ENCODE results near the gene PDE6A. TPM values are rescaled to one million over a fixed set of nuclear protein-coding genes. Genes with fewer than 3 reads are reported as not detected.

The PDE6A gene
- total and polyA plus RNA-seq, 9 of the 15 experiments (the other 6 are each of a cell fraction or from before 2014, with no cell fraction given) = 0.01 to 0.04 (median 0.01) TPM; not detected in 6

DNA sequence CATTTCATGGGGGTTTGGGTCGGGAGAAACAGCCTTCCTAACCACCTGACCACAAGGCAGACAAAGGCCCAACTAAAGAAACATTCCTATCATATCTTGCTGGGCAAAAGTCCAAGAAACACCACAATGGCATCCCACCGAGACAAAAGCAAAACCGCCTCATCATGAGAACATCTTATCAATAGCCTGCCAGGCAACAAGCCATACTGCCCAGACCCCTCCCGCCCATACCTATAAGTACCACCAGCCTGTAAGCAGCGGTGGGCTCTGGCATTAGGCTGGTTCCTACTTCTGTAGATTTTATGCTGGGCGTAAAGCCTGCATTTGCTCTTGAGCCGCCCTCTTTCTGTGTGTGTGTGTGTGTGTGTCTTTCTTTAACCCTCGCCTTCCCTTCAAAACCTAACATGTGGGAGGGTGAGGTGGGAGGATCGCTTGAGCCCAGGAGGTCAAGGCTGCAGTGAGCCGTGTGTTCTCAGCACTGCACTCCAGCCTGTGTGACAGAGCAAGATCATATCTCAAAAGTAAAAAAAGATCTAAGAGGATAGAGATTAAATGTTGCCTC, 56.9 kb downstream of the PDE6A start (continued):
- TF ChIP-seq, protein P1, sequence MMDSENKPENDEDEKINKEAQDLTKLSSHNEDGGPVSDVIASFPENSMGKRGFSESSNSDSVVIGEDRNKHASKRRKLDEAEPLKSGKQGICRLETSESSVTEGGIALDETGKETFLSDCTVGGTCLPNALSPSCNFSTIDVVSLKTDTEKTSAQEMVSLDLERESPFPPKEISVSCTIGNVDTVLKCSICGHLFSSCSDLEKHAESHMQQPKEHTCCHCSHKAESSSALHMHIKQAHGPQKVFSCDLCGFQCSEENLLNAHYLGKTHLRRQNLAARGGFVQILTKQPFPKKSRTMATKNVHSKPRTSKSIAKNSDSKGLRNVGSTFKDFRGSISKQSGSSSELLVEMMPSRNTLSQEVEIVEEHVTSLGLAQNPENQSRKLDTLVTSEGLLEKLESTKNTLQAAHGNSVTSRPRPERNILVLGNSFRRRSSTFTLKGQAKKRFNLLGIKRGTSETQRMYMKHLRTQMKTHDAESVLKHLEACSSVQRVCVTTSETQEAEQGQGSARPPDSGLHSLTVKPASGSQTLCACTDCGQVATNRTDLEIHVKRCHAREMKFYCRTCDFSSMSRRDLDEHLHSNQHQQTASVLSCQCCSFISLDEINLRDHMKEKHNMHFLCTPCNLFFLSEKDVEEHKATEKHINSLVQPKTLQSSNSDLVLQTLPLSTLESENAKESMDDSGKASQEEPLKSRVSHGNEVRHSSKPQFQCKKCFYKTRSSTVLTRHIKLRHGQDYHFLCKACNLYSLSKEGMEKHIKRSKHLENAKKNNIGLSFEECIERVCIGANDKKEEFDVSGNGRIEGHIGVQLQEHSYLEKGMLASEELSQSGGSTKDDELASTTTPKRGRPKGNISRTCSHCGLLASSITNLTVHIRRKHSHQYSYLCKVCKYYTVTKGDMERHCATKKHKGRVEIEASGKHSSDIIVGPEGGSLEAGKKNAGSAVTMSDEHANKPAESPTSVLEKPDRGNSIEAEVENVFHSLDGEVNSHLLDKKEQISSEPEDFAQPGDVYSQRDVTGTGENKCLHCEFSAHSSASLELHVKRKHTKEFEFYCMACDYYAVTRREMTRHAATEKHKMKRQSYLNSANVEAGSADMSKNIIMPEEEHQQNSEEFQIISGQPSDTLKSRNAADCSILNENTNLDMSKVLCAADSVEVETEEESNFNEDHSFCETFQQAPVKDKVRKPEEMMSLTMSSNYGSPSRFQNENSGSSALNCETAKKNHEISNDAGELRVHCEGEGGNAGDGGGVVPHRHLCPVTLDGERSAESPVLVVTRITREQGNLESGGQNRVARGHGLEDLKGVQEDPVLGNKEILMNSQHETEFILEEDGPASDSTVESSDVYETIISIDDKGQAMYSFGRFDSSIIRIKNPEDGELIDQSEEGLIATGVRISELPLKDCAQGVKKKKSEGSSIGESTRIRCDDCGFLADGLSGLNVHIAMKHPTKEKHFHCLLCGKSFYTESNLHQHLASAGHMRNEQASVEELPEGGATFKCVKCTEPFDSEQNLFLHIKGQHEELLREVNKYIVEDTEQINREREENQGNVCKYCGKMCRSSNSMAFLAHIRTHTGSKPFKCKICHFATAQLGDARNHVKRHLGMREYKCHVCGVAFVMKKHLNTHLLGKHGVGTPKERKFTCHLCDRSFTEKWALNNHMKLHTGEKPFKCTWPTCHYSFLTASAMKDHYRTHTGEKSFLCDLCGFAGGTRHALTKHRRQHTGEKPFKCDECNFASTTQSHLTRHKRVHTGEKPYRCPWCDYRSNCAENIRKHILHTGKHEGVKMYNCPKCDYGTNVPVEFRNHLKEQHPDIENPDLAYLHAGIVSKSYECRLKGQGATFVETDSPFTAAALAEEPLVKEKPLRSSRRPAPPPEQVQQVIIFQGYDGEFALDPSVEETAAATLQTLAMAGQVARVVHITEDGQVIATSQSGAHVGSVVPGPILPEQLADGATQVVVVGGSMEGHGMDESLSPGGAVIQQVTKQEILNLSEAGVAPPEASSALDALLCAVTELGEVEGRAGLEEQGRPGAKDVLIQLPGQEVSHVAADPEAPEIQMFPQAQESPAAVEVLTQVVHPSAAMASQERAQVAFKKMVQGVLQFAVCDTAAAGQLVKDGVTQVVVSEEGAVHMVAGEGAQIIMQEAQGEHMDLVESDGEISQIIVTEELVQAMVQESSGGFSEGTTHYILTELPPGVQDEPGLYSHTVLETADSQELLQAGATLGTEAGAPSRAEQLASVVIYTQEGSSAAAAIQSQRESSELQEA (IDR thresholded peaks at IDR 0.05; ENCODE audit: low read depth) = no peak
- TF ChIP-seq C11orf30 (IDR thresholded peaks at IDR 0.05; ENCODE audit: low read depth) = no peak
- peak; percentile 47; the same call in 1 of the 2 replicates for TF ChIP-seq CREM (IDR thresholded peaks at IDR 0.05; ENCODE audit: low read depth)
- peak; percentile 61; the same call in 1 of the 2 replicates for TF ChIP-seq HES1 (IDR thresholded peaks at IDR 0.05; ENCODE audit: low read depth)
- peak; percentile 89 for TF ChIP-seq ARID1B (IDR thresholded peaks at IDR 0.05)
- TF ChIP-seq BRCA1 (IDR thresholded peaks at IDR 0.05) = no peak
- no peak for TF ChIP-seq BRCA1 (CRISPR knock-in tag; IDR thresholded peaks at IDR 0.05)
- peak; percentile 26 for TF ChIP-seq EP300 (IDR thresholded peaks at IDR 0.05; ENCODE audit: low read length)
- peak; percentile 51 to 63; a peak in 3 of 4 replicates for TF ChIP-seq KDM1A (IDR thresholded peaks at IDR 0.05)
- TF ChIP-seq, protein P2, sequence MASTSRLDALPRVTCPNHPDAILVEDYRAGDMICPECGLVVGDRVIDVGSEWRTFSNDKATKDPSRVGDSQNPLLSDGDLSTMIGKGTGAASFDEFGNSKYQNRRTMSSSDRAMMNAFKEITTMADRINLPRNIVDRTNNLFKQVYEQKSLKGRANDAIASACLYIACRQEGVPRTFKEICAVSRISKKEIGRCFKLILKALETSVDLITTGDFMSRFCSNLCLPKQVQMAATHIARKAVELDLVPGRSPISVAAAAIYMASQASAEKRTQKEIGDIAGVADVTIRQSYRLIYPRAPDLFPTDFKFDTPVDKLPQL (IDR thresholded peaks at IDR 0.05; ENCODE audit: extremely low read depth, insufficient read length) = no peak
- no peak for TF ChIP-seq POLR2H (tag; IDR thresholded peaks at IDR 0.05; ENCODE audit: low read depth)
- no peak for TF ChIP-seq ZNF232 (CRISPR knock-in tag; IDR thresholded peaks at IDR 0.05)
- TF ChIP-seq GATAD2A (IDR thresholded peaks at IDR 0.05) = peak; percentile 90
- peak; percentile 38; the same call in 1 of the 2 replicates for TF ChIP-seq CXXC5 (CRISPR knock-in tag; IDR thresholded peaks at IDR 0.05)
- TF ChIP-seq ATF7 (IDR thresholded peaks at IDR 0.05) = peak; percentile 27; the same call in 1 of the 2 replicates
- TF ChIP-seq SOX6 (IDR thresholded peaks at IDR 0.05) = peak; percentile 85
- peak in 1 of 2 experiments; percentile 20; a peak in 2 of 4 replicates for TF ChIP-seq RAD21 (CRISPR knock-in tag; conservative IDR thresholded peaks at IDR 0.05 in 1 of 2, IDR thresholded peaks at IDR 0.05 in 1 of 2)
- TF ChIP-seq, protein P3, sequence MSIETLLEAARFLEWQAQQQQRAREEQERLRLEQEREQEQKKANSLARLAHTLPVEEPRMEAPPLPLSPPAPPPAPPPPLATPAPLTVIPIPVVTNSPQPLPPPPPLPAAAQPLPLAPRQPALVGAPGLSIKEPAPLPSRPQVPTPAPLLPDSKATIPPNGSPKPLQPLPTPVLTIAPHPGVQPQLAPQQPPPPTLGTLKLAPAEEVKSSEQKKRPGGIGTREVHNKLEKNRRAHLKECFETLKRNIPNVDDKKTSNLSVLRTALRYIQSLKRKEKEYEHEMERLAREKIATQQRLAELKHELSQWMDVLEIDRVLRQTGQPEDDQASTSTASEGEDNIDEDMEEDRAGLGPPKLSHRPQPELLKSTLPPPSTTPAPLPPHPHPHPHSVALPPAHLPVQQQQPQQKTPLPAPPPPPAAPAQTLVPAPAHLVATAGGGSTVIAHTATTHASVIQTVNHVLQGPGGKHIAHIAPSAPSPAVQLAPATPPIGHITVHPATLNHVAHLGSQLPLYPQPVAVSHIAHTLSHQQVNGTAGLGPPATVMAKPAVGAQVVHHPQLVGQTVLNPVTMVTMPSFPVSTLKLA (conservative IDR thresholded peaks at IDR 0.05) = peak; percentile 47 to 62; a peak in 2 of 4 replicates
- TF ChIP-seq MTA3 (IDR thresholded peaks at IDR 0.05; ENCODE audit: borderline replicate concordance) = peak; percentile 35; the same call in 1 of the 2 replicates
